OCI-LY7 (cell line): ENCODE measurements around the gene SLC35E1.
A peak's percentile ranks its signal among the peaks of the same experiment; 100 is the strongest.

Source experiments
- CTCF ChIP-seq: fragments of 200-600 bp; sonication (generic); conservative IDR thresholded peaks from 2 replicates; pipeline ENCODE4 v1.5.1; 2014; ENCODE audit warnings: mild to moderate bottlenecking, antibody characterized with exemption, low read length, moderate library complexity, mixed read lengths
- EZH2phosphoT487 ChIP-seq: fragments of 200-600 bp; sonication (generic); IDR thresholded peaks from 2 replicates; pipeline ENCODE4 v1.6.1; 2018; ENCODE audit warnings: low read depth, borderline replicate concordance, mild to moderate bottlenecking, mixed run types, antibody characterized with exemption, low read length, moderate library complexity, mixed read lengths

GRCh38 chr19:16527971-16528521 lies 44.2 kb downstream of the SLC35E1 start:
- TF ChIP-seq CTCF (peak; percentile 78), EZH2phosphoT487 (no peak)
